OCI-LY3 (cell line): ENCODE measurements around the gene TROAP.

Experiments used
- H2AFZ ChIP-seq: fragments of 200-600, 300-600 bp; shearing (Covaris generic); 2 replicates; pipeline ENCODE4 v1.6.0; 2014; ENCODE audit warnings: antibody characterized with exemption, low read depth, low read length
- H3K27ac ChIP-seq: fragments of 200-600, 300-600 bp; sonication (generic); 2 replicates; pipeline ENCODE4 v1.5.1; 2014; ENCODE audit warnings: mild to moderate bottlenecking, low read length, moderate library complexity, mixed read lengths
- H3K27me3 ChIP-seq: fragments of 200-600, 300-600 bp; sonication (generic); 2 replicates; pipeline ENCODE4 v1.6.1; 2014; ENCODE audit warnings: low read depth, low read length, mixed read lengths
- H3K36me3 ChIP-seq: fragments of 200-600, 300-600 bp; sonication (generic); replicated peaks from 2 replicates; pipeline ENCODE3; 2014; ENCODE audit warnings: low read depth, low read length, mixed read lengths
- H3K4me1 ChIP-seq: fragments of 300-600, 200-600 bp; sonication (generic); 2 replicates; pipeline ENCODE4 v1.6.1; 2014; ENCODE audit warnings: low read length, mixed read lengths
- H3K4me2 ChIP-seq: fragments of 200-600, 300-600 bp; sonication (generic); 2 replicates; pipeline ENCODE4 v1.6.1; 2014; ENCODE audit warnings: low read length, mixed read lengths
- H3K4me3 ChIP-seq: fragments of 300-600, 200-600 bp; sonication (generic); 2 replicates; pipeline ENCODE4 v1.5.1; 2014; ENCODE audit warnings: antibody characterized with exemption, mild to moderate bottlenecking, low read length, moderate library complexity
- H3K79me2 ChIP-seq: fragments of 300-600, 200-600 bp; shearing (Covaris generic); 2 replicates; pipeline ENCODE4 v1.6.1; 2014; ENCODE audit warnings: mild to moderate bottlenecking, low read length, mixed read lengths
- H3K9ac ChIP-seq: fragments of 300-600, 200-600 bp; shearing (Covaris generic); 2 replicates; pipeline ENCODE4 v1.6.0; 2014; ENCODE audit warnings: mild to moderate bottlenecking, low read length, moderate library complexity
- H3K9me3 ChIP-seq: fragments of 200-600, 300-600 bp; shearing (Covaris generic); 2 replicates; pipeline ENCODE4 v1.6.1; 2014; ENCODE audit warnings: low read length, mixed read lengths; ENCODE audit not compliant: insufficient read depth
- H4K20me1 ChIP-seq: fragments of 200-600, 300-600 bp; sonication (generic); 2 replicates; pipeline ENCODE4 v1.6.1; 2016; ENCODE audit warnings: low read length, mixed read lengths; ENCODE audit not compliant: insufficient read depth
- CTCF ChIP-seq: fragments of 200-600, 300-600 bp; sonication (generic); IDR thresholded peaks from 2 replicates; pipeline ENCODE4 v1.5.1; 2014; ENCODE audit warnings: antibody characterized with exemption, low read length, low read depth
- EZH2phosphoT487 ChIP-seq: fragments of 200-600 bp; shearing (Covaris generic); IDR thresholded peaks from 2 replicates; pipeline ENCODE4 v1.6.1; 2018; ENCODE audit warnings: antibody characterized with exemption, mixed run types, low read depth

The TROAP gene

GRCh38 chr12:49293056-49293956 lies 29.7 kb upstream of the TROAP start:
- TF ChIP-seq CTCF, result no peak
- no peak for TF ChIP-seq EZH2phosphoT487
- no peaks in the 10 kb centered on the region for H3K27me3 ChIP-seq

GRCh38 chr12:49294086-49294803 lies 28.8 kb upstream of the TROAP start:
- H3K4me2 ChIP-seq, result no peak overlapping the region
- no peak overlapping the region for H3K27ac ChIP-seq
- TF ChIP-seq EZH2phosphoT487, result no peak
- TF ChIP-seq CTCF, result no peak
- 0 out of 2 replicates have a peak, but pooled peaks cover 4% of the 10 kb centered on the region for H3K4me1 ChIP-seq
- no peaks in the 10 kb centered on the region for H3K79me2 ChIP-seq
- no peaks in the 10 kb centered on the region for H4K20me1 ChIP-seq
- no peak overlapping the region for H3K9ac ChIP-seq
- no peak overlapping the region for H3K4me3 ChIP-seq
- H3K9me3 ChIP-seq, result no peaks in the 10 kb centered on the region
- H2AFZ ChIP-seq, result no peak overlapping the region
- H3K27me3 ChIP-seq, result no peaks in the 10 kb centered on the region
- H3K36me3 ChIP-seq, result no peaks in the 10 kb centered on the region

More at GRCh38 chr12:49293056-49293956, 29.7 kb upstream of the TROAP start:
- no peak overlapping the region for H3K27ac ChIP-seq
- no peaks in the 10 kb centered on the region for H3K36me3 ChIP-seq
- no peaks in the 10 kb centered on the region for H3K79me2 ChIP-seq
- H4K20me1 ChIP-seq, result no peaks in the 10 kb centered on the region
- H3K9ac ChIP-seq, result no peak overlapping the region
- no peak overlapping the region for H3K4me3 ChIP-seq
- no peaks in the 10 kb centered on the region for H3K4me1 ChIP-seq
- no peak overlapping the region for H3K4me2 ChIP-seq
- no peaks in the 10 kb centered on the region for H3K9me3 ChIP-seq
- H2AFZ ChIP-seq, result no peak overlapping the region

GRCh38 chr12:49294804-49295081 lies 28.3 kb upstream of the TROAP start:
- H3K9me3 ChIP-seq, result no peaks in the 10 kb centered on the region
- no peak for TF ChIP-seq CTCF
- TF ChIP-seq EZH2phosphoT487, result no peak
- H2AFZ ChIP-seq, result no peak overlapping the region
- H3K4me3 ChIP-seq, result no peak overlapping the region
- no peaks in the 10 kb centered on the region for H4K20me1 ChIP-seq
- no peaks in the 10 kb centered on the region for H3K36me3 ChIP-seq
- no peak overlapping the region for H3K9ac ChIP-seq
- 0 out of 2 replicates have a peak, but pooled peaks cover 4% of the 10 kb centered on the region for H3K4me1 ChIP-seq
- no peaks in the 10 kb centered on the region for H3K79me2 ChIP-seq
- no peak overlapping the region for H3K27ac ChIP-seq
- H3K27me3 ChIP-seq, result no peaks in the 10 kb centered on the region
- H3K4me2 ChIP-seq, result no peak overlapping the region
